H54 (cell line): ENCODE measurements around the gene PFDN2.

Experiments used
- DNase-seq: peaks from one replicate; pipeline ENCODE4 v3.0.0; 2011; ENCODE audit warnings: low spot score, mixed read lengths; ENCODE audit not compliant: insufficient read length
- FAIRE-seq: peaks from 3 replicates; lab custom pipeline; 2011; peaks lifted over from hg19 to GRCh38; lab: Jason Lieb, UNC
- POLR2A ChIP-seq: IDR thresholded peaks from 2 replicates; pipeline ENCODE4 v1.6.1; 2011; ENCODE audit warnings: low read depth, mild to moderate bottlenecking, low read length

The PFDN2 gene

GRCh38 chr1:161100556-161100955 is 17.3 kb downstream of the PFDN2 start:
- no peak for TF ChIP-seq POLR2A
- FAIRE-seq (no peak), DNase-seq (no peak)

DNA sequence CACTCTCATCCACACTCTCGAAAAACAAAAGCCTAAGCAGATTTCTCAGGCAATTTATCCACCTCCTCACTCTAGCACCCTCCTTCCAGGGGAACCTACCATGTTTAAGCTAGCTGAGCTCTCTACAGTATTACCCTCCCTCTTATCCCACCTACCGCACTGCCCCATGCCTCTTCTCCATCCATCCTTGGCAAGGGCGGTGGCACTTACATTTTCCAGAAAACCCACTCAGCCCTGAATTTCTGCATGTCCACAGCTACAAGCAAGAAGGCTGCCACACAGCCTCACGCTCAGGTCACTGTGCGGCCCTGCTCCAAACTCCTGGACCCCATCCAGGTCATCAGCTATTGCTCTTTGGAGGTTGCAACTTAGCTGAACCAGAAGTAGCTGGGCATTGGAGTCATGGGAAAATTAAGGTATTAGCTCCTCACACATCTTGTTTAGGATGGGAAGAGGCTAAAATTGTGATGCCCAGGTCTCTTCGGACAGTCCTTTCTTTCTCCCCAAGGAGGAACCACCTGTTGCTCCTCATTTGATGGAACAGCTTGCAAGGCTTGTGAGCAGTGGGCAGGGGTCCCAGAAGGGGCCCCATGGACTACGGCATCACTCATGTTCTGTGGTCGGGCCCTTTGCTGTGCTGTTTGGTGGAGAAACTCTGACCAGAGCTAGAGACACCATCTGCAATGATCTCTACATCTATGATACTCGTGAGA is 18.6 kb downstream of the PFDN2 start:
- TF ChIP-seq POLR2A, result no peak
- DNase-seq (no peak), FAIRE-seq (no peak)

GRCh38 chr1:161098210-161099068 is 19.4 kb downstream of the PFDN2 start, which contains the start of gene KLHDC9:
TSS of gene KLHDC9 (plus strand) at chr1:161098361. CDS start at chr1:161098536, 175 bp downstream.
- peak; percentile 91 for DNase-seq

GRCh38 chr1:161096530-161096929 is 21.3 kb downstream of the PFDN2 start:
- TF ChIP-seq POLR2A, result no peak
- no peak for FAIRE-seq
- no peak for DNase-seq

More at GRCh38 chr1:161098210-161099068, 19.4 kb downstream of the PFDN2 start, which contains the start of gene KLHDC9:
- peak; percentile 47; the same call in 1 of the 2 replicates for TF ChIP-seq POLR2A
- FAIRE-seq, result no peak

- DNase-seq, result no peak
- no peak for TF ChIP-seq POLR2A
- FAIRE-seq, result no peak
These were observed 21.8 kb downstream of the PFDN2 start for GRCh38 chr1:161096015-161096414.

GRCh38 chr1:161095230-161095629 is 22.6 kb downstream of the PFDN2 start:
- FAIRE-seq, result no peak
- TF ChIP-seq POLR2A, result no peak
- no peak for DNase-seq

DNA sequence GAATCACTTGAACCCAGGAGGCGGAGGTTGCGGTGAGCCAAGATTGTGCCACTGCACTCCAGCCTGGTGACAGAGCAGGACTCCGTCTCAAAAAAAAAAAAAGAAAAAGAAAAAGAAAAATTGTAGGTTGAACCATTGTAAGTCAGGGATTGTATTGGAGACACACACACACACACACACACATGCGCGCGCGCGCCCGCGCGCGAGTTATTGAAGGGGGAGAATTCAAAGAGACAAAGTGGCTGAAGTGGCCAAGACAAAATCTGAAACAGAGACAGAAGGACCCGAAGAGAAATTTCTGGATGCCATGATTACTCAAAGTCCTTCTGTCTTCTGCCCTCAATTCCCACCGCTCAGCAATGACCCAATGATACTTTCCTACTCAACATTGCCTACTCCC is 23.4 kb downstream of the PFDN2 start:
- FAIRE-seq, result no peak
- TF ChIP-seq POLR2A, result no peak
- DNase-seq, result no peak

- DNase-seq (peak; percentile 50), FAIRE-seq (no peak)
- no peak for TF ChIP-seq POLR2A
These were observed 25.2 kb downstream of the PFDN2 start for GRCh38 chr1:161092621-161093028.

- no peak for DNase-seq
- no peak for TF ChIP-seq POLR2A
- FAIRE-seq, result no peak
These were observed 25.9 kb downstream of the PFDN2 start for GRCh38 chr1:161091796-161092507.

DNA sequence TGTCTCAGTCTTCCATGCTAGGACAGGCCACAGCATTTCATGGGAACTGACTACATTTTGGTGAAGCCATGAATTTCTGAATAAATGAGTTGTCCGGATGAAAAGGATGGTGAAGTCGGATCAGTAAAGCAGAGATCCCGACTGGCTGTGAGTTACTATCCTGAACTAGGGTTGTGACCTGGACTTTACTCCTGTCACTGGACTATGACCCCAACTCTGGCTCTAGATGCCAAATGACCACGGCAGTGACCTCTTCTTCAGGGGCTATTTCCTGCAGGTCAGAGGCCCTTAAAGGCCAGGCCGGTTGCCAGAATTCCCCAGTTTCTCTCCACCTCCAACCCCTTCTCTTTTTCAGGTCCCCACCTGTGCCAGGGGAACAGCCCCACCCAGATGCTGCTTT is 26.7 kb downstream of the PFDN2 start:
- no peak for TF ChIP-seq POLR2A
- FAIRE-seq (no peak), DNase-seq (no peak)

GRCh38 chr1:161090617-161091016 is 27.2 kb downstream of the PFDN2 start:
- TF ChIP-seq POLR2A, result no peak
- no peak for DNase-seq
- no peak for FAIRE-seq

DNA sequence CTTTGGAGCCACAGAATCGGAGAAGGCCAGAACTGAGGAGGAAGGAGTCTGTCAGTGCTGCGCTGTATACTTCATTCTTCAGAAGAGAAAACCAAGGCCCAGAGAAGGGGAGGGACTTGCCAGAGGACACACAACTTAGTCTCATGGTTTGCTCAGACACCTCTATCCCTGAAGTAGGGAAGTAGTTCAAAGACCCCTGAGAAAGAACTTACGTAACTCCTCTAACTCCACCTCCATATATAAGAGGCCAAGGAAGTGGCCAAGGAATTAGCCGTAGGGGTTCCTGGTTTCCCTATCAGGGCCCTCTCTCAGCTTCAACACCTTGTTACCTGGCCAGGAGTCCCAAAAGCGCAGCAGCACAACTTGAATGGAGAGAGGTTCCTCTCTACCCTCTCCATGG is 27.9 kb downstream of the PFDN2 start:
- no peak for DNase-seq
- no peak for TF ChIP-seq POLR2A

DNA sequence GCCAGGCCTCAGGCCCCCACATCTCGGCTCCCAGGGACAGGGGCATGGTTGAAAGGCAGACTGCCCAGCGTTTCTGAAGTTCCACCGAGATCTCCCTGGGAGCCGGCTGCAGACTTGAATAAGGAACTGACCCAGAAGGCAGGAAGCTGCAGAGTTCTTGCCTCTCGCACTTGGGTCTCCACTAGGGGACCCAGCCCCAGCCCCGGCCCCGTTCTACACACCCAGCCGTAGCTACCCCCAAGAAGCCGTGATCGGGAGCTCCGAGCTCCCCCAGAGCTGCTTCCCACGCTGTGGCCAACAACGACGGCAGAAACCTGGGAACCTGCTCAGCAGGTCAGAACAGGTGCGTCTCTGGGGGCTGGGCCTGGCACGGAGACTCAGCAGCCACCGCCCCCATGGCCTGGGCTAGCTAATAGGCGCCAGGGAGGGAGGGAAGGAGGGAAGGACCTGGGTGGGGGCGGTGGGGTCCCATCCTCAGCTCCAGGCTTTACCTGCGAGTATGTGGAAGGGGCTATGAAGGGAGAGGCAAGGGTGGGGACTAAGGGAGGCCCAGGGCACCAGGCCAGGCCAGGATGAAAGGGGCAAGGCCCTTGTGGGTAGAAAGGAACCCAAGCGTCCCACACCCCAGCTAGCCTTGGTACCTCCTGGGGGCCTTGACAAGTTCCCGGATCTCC is 28.4 kb downstream of the PFDN2 start, which contains the start of gene NECTIN4:
TSS of gene NECTIN4 (minus strand) at position 308 of the 674 bp plus-strand sequence. CDS start at position 46, 262 bp downstream.
- DNase-seq, result no peak
- no peak for FAIRE-seq

More for the DNA sequence above, 27.9 kb downstream of the PFDN2 start:
- no peak for FAIRE-seq

DNA sequence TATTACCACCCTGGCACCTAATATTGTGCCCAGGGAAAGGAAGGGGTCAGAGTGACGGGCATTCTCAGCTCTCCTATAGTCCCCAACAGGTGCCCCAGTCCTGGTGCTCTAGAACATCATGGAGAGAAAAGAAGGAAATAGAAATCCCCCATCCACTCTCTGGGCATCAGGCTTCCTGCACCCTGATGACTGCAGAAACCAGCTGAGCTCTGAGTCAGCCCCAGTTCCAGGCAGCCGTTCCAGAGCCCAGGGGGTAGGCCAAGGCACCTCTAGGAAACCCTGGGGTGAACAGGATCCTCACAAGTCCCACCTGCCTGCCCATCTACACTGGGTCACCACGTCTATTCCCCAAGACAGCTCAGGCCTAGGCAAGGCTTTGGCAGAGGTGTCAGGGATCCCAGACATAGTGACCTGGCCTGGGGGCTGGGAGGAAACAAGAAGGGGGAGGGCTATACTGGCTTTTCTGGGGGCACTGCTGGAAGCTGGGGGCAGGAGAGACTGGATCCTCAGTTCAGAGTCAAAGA is 29.2 kb downstream of the PFDN2 start:
- DNase-seq (peak; percentile 89), FAIRE-seq (no peak)
- TF ChIP-seq POLR2A, result no peak

More for the DNA sequence above, 28.4 kb downstream of the PFDN2 start, which contains the start of gene NECTIN4:
- TF ChIP-seq POLR2A, result no peak
